K562 (cell line): ENCODE results near the gene AMIGO3. TPM values are rescaled to one million over a fixed set of nuclear protein-coding genes. Genes with fewer than 3 reads are reported as not detected.

Experiments
- ATAC-seq: fragments of 200-7000 bp; cut with Tn5 transposase; 3 replicates; pipeline ENCODE4 v1.9.1; 2020; ENCODE audit warnings: moderate library complexity
- BruUV-seq: library from RNA; stranded (reverse); fragments of 400-500 nt; replicated peaks from 2 replicates; lab custom pipeline; 2021; lab: Mats Ljungman, UMichigan
- CTCF ChIA-PET: fragments of 300-600 bp; formaldehyde crosslinking; extraction: SDS; loops from one replicate; lab custom pipeline; 2021; ENCODE audit warnings: low intra/inter-chr PET ratio; lab: Yijun Ruan, JAX
- POLR2A ChIA-PET: fragments of 300-600, 350-650 bp; sonication (Branson Sonifier 250); formaldehyde crosslinking; extraction: SDS; loops from one replicate; lab custom pipeline; 2021; ENCODE audit warnings: antibody characterized with exemption, inconsistent platforms; lab: Yijun Ruan, JAX
- DNase-seq, 4 experiments: peaks; one replicate each; pipeline versions ENCODE4 v3.0.0 to v3.0.0-alpha.2; 2011 to 2018; ENCODE audit warnings: low spot score in 3 of 4, mixed read lengths in 3 of 4; ENCODE audit errors: extremely low read depth in 1 of 4
- FAIRE-seq: peaks from 2 replicates; lab custom pipeline; 2011; peaks lifted over from hg19 to GRCh38; lab: Jason Lieb, UNC
- H2AFZ ChIP-seq: 2 replicates; pipeline ENCODE4 v1.6.0; 2011; ENCODE audit warnings: low read depth, low read length, control low read depth, inconsistent platforms
- H3K27ac ChIP-seq: fragments of 200-600 bp; 3 replicates; pipeline ENCODE4 v1.8.0; 2011; ENCODE audit warnings: low read depth, mild to moderate bottlenecking, control low read depth, inconsistent platforms, low read length, moderate library complexity, mixed read lengths; ENCODE audit errors: extremely low read depth
- H3K27me3 ChIP-seq, 2 experiments: fragments of 300-600 bp in 1 of 2; 2 replicates in 1 of 2; 3 replicates in 1 of 2; pipeline versions ENCODE4 v1.6.0 to v1.8.0; 2011; ENCODE audit warnings: inconsistent platforms in 2 of 2, low read length in 2 of 2, mild to moderate bottlenecking in 1 of 2, mixed read lengths in 1 of 2, moderate library complexity in 1 of 2; ENCODE audit not compliant: control insufficient read depth in 2 of 2, insufficient read depth in 2 of 2
- H3K36me3 ChIP-seq: fragments of 300-600 bp; 3 replicates; pipeline ENCODE4 v1.8.0; 2011; ENCODE audit warnings: mild to moderate bottlenecking, low read length, inconsistent platforms; ENCODE audit not compliant: control insufficient read depth, insufficient read depth
- H3K4me1 ChIP-seq, 2 experiments: fragments of 200-600 bp in 1 of 2; replicated peaks in 1 of 2; 2 replicates in 1 of 2; 3 replicates in 1 of 2; pipeline versions ENCODE4 v1.5.1 to v1.8.0; 2011; ENCODE audit warnings: inconsistent platforms in 2 of 2, low read length in 2 of 2, mild to moderate bottlenecking in 1 of 2, mixed read lengths in 1 of 2, moderate library complexity in 1 of 2; ENCODE audit not compliant: control insufficient read depth in 2 of 2, insufficient read depth in 2 of 2
- H3K4me2 ChIP-seq: 2 replicates; pipeline ENCODE4 v1.6.1; 2011; ENCODE audit warnings: low read length, control low read depth, inconsistent platforms, mixed read lengths; ENCODE audit not compliant: insufficient read depth
- H3K4me3 ChIP-seq: fragments of 200-600 bp; sonication (generic), shearing (Covaris generic); 2 replicates; pipeline ENCODE4 v1.5.1; 2016; ENCODE audit warnings: control low read depth, inconsistent platforms
- H3K79me2 ChIP-seq: fragments of 200-600 bp; 3 replicates; pipeline ENCODE4 v1.8.0; 2011; ENCODE audit warnings: low read length, inconsistent platforms; ENCODE audit not compliant: control insufficient read depth, insufficient read depth
- H3K9ac ChIP-seq, 2 experiments: 2 replicates each; pipeline versions ENCODE4 v1.6.0 to v1.6.1; 2011; ENCODE audit warnings: low read depth in 2 of 2, low read length in 2 of 2, control low read depth in 1 of 2, inconsistent platforms in 1 of 2, mild to moderate bottlenecking in 1 of 2, mixed read lengths in 1 of 2; ENCODE audit not compliant: insufficient read depth in 1 of 2
- H3K9me1 ChIP-seq: one replicate; pipeline ENCODE4 v1.6.0; 2011; ENCODE audit warnings: inconsistent platforms, mild to moderate bottlenecking, low read length, moderate library complexity; ENCODE audit not compliant: control insufficient read depth, insufficient read depth
- H3K9me3 ChIP-seq: replicated peaks from 2 replicates; pipeline ENCODE4 v1.5.1; 2011; ENCODE audit warnings: low read depth, low read length, inconsistent platforms; ENCODE audit not compliant: control insufficient read depth, insufficient read depth
- H4K20me1 ChIP-seq: replicated peaks from 2 replicates; pipeline ENCODE4 v1.6.1; 2011; ENCODE audit warnings: low read length, inconsistent platforms, mixed read lengths; ENCODE audit not compliant: control insufficient read depth, insufficient read depth
- FOS ChIP-seq: IDR thresholded peaks from 3 replicates; pipeline ENCODE4 v1.6.1; 2011; ENCODE audit not compliant: insufficient read length; ENCODE audit errors: extremely low read depth
- KDM5B ChIP-seq: fragments of 200-600 bp; sonication (generic); IDR thresholded peaks from 2 replicates; pipeline ENCODE4 v1.6.1; 2012; ENCODE audit warnings: low read depth, mild to moderate bottlenecking, moderate library complexity, low read length, control low read depth, inconsistent platforms; ENCODE audit not compliant: insufficient replicate concordance
- SAFB2 ChIP-seq: fragments of 200-400 bp; formaldehyde crosslinking; IDR thresholded peaks from 2 replicates; pipeline ENCODE4 v1.6.1; 2018; ENCODE audit warnings: borderline replicate concordance, low read length, low read depth, moderate library complexity; ENCODE audit not compliant: severe bottlenecking
- ZNF77 ChIP-seq: fragments of 250-450 bp; sonication (Bioruptor Pico); IDR thresholded peaks from 2 replicates; pipeline ENCODE4 v1.5.0; 2020
- WGBS: fragments of 100-300 bp; shearing (Covaris generic); methylation state at CpG from one replicate; pipeline ENCODE4 v1.1.6; 2016; ENCODE audit warnings: low coverage, mixed read lengths; ENCODE audit not compliant: insufficient coverage; ENCODE audit errors: missing lambda C conversion rate; 5-methylcytosine and 5-hydroxymethylcytosine counted together
- in situ Hi-C: fragments of 300-500 bp; cut with MboI; formaldehyde crosslinking; loops from 4 replicates; pipeline ENCODE4 v1.15.0; 2018; ENCODE audit warnings: inconsistent platforms, mixed read lengths
- intact Hi-C: fragments of 100-400 bp; cut with micrococcal nuclease; formaldehyde crosslinking; loops from 2 replicates; pipeline ENCODE4 v1.14.2; 2022
- polyA plus RNA-seq, 8 experiments: library from polyadenylated mRNA; depleted of rRNA in 4 of 8; stranded (reverse) in 5 of 8; unstranded in 3 of 8; fragments of >200 nt; fragmentation: Nextera tagmentation in 2 of 8; fragmentation: Illumina TruSeq in 1 of 8; extraction: Ambion mirVana in 2 of 8; extraction: Trizol in 1 of 8; gene quantifications; 2 replicates each; pipeline versions ENCODE4 v1.2.1 to v1.2.3, GENCODE V29; 2011 to 2014; ENCODE audit warnings: inconsistent platforms in 1 of 8, missing spikeins in 1 of 8
- total RNA-seq, 7 experiments: library from RNA; depleted of rRNA in 6 of 7; stranded (reverse); fragments of >200 nt in 6 of 7; fragmentation: Illumina TruSeq in 2 of 7; extraction: Trizol in 2 of 7; gene quantifications; 2 replicates each; pipeline versions ENCODE4 v1.2.1 to v1.2.3, GENCODE V29; 2011 to 2021; ENCODE audit warnings: low replicate concordance in 1 of 7
- TF ChIP-seq, protein P1 (sequence below): fragments of 450-650 bp; IDR thresholded peaks from one replicate; pipeline ENCODE4 v1.6.1; 2018; ENCODE audit warnings: mild to moderate bottlenecking, moderate library complexity; ENCODE audit not compliant: partially characterized antibody

AMIGO3 gene
- total and polyA plus RNA-seq, 9 of the 15 experiments (the other 6 are each of a cell fraction or from before 2014, with no cell fraction given), result 0.13 to 2.8 (median 0.44) TPM; not detected in 4

DNA sequence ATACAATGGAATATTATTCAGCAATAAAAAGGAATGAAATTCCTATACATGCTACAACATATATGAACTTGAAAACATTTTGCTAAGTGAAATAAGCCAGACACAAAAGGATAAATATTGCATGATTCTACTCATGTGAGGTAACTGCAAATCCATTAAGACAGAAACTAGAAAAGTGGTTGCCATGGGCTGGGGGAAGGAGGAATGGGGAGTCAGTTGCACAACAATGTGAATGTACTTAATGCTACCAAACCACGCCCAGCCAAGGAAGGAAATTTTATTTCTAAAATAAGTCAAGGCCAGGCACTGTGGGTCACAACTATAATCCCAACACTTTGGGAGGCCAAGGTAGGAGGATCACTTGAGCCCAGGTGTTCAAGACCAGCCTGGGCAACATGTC is 14.1 kb upstream of the AMIGO3 start:
- in situ Hi-C loops (no loop called here), intact Hi-C loops (no loop called here)
- H3K36me3 ChIP-seq, result peaks cover 68% of the 10 kb centered on the region
- ATAC-seq, result no peak
- no peak overlapping the region for H3K9ac ChIP-seq
- H3K27ac ChIP-seq, result no peak overlapping the region
- H3K9me1 ChIP-seq, result no peaks in the 10 kb centered on the region
- no peaks in the 10 kb centered on the region for H3K27me3 ChIP-seq
- no peaks in the 10 kb centered on the region; the same call in 1 of the 3 replicates for H3K79me2 ChIP-seq
- no peak overlapping the region for H3K4me3 ChIP-seq
- POLR2A ChIA-PET, result no interaction called here
- H3K9me3 ChIP-seq, result no peaks in the 10 kb centered on the region
- no peak overlapping the region for H3K4me2 ChIP-seq
- no peaks in the 10 kb centered on the region for H4K20me1 ChIP-seq
- no peaks in the 10 kb centered on the region; a peak in 1 of 5 replicates for H3K4me1 ChIP-seq
- 100% methylated on average over 1 of the region's 1 CpG for WGBS
- CTCF ChIA-PET, result no interaction called here
- no peak for FAIRE-seq
- DNase-seq, result no peak
- no TSS peak for BruUV-seq
- H2AFZ ChIP-seq, result no peak overlapping the region
- no peak for TF ChIP-seq FOS
- TF ChIP-seq SAFB2, result no peak
- TF ChIP-seq, protein P1, sequence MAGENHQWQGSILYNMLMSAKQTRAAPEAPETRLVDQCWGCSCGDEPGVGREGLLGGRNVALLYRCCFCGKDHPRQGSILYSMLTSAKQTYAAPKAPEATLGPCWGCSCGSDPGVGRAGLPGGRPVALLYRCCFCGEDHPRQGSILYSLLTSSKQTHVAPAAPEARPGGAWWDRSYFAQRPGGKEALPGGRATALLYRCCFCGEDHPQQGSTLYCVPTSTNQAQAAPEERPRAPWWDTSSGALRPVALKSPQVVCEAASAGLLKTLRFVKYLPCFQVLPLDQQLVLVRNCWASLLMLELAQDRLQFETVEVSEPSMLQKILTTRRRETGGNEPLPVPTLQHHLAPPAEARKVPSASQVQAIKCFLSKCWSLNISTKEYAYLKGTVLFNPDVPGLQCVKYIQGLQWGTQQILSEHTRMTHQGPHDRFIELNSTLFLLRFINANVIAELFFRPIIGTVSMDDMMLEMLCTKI, result no peak
- TF ChIP-seq ZNF77 (CRISPR knock-in tag), result no peak
- no peak for TF ChIP-seq KDM5B
